ENCODE data around the gene GMDS. TPM values are rescaled to one million over a fixed set of nuclear protein-coding genes. Genes with fewer than 3 reads are reported as not detected.

The GMDS gene
- total RNA-seq, 3 donors from 2014 or later (not counting 1 experiment from before 2014, with no cell fraction given) = 23.6 to 31.0 (median 26.4) TPM

DNA sequence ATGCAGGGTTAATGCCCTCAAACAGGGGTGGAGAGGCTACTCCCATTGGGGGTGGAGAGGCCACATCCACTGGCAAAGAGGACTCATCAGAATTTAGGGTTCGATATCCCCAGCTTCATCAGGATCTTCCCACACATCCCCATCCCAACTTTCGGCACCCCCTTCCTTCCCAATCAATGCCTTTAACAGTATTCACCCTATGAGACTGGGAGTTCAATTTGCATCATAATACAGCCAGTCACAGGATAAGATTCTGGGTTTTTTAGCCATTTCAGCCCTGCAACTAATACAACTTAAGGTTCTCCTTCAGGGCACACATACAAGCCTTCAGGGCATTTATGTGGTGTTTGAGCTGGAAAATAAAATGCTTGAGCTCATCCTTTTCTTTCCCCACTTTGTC lies 80.9 kb downstream of the GMDS start:
- Histone ChIP-seq H3K27ac (ENCODE audit: low read length) (no peak overlapping the region), H3K9me3 (ENCODE audit: control insufficient read depth, insufficient read depth, low read length) (no peaks in the 10 kb centered on the region), H3K4me1 (ENCODE audit: control insufficient read depth, insufficient read depth, low read length) (no peaks in the 10 kb centered on the region), H3K36me3 (ENCODE audit: control insufficient read depth, insufficient read depth, low read length) (no peaks in the 10 kb centered on the region), H3K27me3 (ENCODE audit: control insufficient read depth, insufficient read depth, low read length) (no peaks in the 10 kb centered on the region), H3K4me3 (ENCODE audit: low read length) (no peak overlapping the region)
- H3K27me3 Mint-ChIP-seq (ENCODE audit: low read depth in 2 of 2) = no peaks in the 10 kb centered on the region
- no peaks in the 10 kb centered on the region for H3K9me3 Mint-ChIP-seq
- peaks cover 21 to 24% of the 10 kb centered on the region in 2 donors for H3K4me1 Mint-ChIP-seq
- H3K4me3 Mint-ChIP-seq = no peak overlapping the region
- no peak for DNase-seq
- H3K27ac Mint-ChIP-seq = no peak overlapping the region
- H3K36me3 Mint-ChIP-seq = no peaks in the 10 kb centered on the region
- TF ChIP-seq, protein P1, sequence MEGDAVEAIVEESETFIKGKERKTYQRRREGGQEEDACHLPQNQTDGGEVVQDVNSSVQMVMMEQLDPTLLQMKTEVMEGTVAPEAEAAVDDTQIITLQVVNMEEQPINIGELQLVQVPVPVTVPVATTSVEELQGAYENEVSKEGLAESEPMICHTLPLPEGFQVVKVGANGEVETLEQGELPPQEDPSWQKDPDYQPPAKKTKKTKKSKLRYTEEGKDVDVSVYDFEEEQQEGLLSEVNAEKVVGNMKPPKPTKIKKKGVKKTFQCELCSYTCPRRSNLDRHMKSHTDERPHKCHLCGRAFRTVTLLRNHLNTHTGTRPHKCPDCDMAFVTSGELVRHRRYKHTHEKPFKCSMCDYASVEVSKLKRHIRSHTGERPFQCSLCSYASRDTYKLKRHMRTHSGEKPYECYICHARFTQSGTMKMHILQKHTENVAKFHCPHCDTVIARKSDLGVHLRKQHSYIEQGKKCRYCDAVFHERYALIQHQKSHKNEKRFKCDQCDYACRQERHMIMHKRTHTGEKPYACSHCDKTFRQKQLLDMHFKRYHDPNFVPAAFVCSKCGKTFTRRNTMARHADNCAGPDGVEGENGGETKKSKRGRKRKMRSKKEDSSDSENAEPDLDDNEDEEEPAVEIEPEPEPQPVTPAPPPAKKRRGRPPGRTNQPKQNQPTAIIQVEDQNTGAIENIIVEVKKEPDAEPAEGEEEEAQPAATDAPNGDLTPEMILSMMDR (IDR thresholded peaks at IDR 0.05) = no peak
- ATAC-seq = no peak
- intact Hi-C loops (cut with micrococcal nuclease) = no loop called here
- WGBS (ENCODE audit: insufficient coverage) = 98% methylated on average over 2 of the region's 2 CpGs

- H3K4me1 Mint-ChIP-seq = peaks cover 25 to 36% of the 10 kb centered on the region in 2 donors
- no peak for DNase-seq
- peak overlapping the region in 1 of 2 donors; percentile 35 for H3K27ac Mint-ChIP-seq
- Histone ChIP-seq H3K9me3 (ENCODE audit: control insufficient read depth, insufficient read depth, low read length) (no peaks in the 10 kb centered on the region), H3K27ac (ENCODE audit: low read length) (no peak overlapping the region), H3K4me3 (ENCODE audit: low read length) (no peak overlapping the region), H3K4me1 (ENCODE audit: control insufficient read depth, insufficient read depth, low read length) (no peaks in the 10 kb centered on the region), H3K36me3 (ENCODE audit: control insufficient read depth, insufficient read depth, low read length) (no peaks in the 10 kb centered on the region), H3K27me3 (ENCODE audit: control insufficient read depth, insufficient read depth, low read length) (no peaks in the 10 kb centered on the region)
- intact Hi-C loops (cut with micrococcal nuclease) = no loop called here
- H3K36me3 Mint-ChIP-seq = no peaks in the 10 kb centered on the region
- TF ChIP-seq, protein P1 (IDR thresholded peaks at IDR 0.05) = no peak
- H3K27me3 Mint-ChIP-seq (ENCODE audit: low read depth in 2 of 2) = no peaks in the 10 kb centered on the region
- no peaks in the 10 kb centered on the region for H3K9me3 Mint-ChIP-seq
- ATAC-seq = no peak
- no peak overlapping the region for H3K4me3 Mint-ChIP-seq
- WGBS (ENCODE audit: insufficient coverage) = 71% methylated on average over 1 of the region's 1 CpG
These were observed 83.3 kb downstream of the GMDS start for GRCh38 chr6:2162079-2162445.

DNA sequence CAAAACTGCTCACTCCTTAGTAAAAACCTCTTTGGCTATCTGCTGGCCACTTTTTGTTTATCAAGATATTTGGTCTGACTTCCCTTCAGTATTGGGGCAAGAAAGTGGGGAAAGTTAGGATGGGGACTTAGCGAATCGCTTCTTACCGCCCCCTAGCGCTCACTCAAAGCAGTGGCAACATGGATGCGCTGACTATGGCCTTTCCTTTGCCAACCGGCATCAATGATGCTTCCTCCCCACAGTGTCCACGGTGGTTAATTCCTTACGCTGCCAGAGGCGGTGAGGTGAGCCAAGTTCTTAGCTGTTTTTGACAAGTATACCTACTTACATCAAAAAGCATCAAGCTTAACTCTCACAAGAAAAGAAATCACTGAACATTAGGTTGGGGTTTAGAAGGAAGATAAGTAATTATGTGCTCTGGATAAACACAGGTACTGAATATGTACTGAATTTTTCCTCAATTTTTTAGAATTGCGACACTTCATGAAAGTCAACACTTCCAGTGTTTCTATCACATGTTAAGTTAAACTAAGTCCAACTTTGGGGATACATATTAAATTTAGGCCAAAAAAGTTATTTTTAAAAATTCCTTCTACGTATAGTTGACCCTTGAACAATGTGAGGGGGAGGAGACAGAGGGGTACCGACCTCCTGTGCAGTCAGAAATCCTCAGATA lies 86.7 kb downstream of the GMDS start:
- Mint-ChIP-seq H3K4me3 (no peak overlapping the region), H3K9me3 (no peaks in the 10 kb centered on the region), H3K27me3 (ENCODE audit: low read depth in 2 of 2) (no peaks in the 10 kb centered on the region), H3K4me1 (peaks cover 25 to 31% of the 10 kb centered on the region in 2 donors), H3K36me3 (no peaks in the 10 kb centered on the region), H3K27ac (no peak overlapping the region)
- no peak for ATAC-seq
- H3K27ac ChIP-seq (ENCODE audit: low read length) = no peak overlapping the region
- TF ChIP-seq, protein P1 (IDR thresholded peaks at IDR 0.05) = no peak
- H3K27me3 ChIP-seq (ENCODE audit: control insufficient read depth, insufficient read depth, low read length) = no peaks in the 10 kb centered on the region
- no peaks in the 10 kb centered on the region for H3K9me3 ChIP-seq (ENCODE audit: control insufficient read depth, insufficient read depth, low read length)
- no peaks in the 10 kb centered on the region for H3K4me1 ChIP-seq (ENCODE audit: control insufficient read depth, insufficient read depth, low read length)
- intact Hi-C loops (cut with micrococcal nuclease) = no loop called here
- H3K36me3 ChIP-seq (ENCODE audit: control insufficient read depth, insufficient read depth, low read length) = no peaks in the 10 kb centered on the region
- H3K4me3 ChIP-seq (ENCODE audit: low read length) = no peak overlapping the region
- 98% methylated on average over 10 of the region's 12 CpGs for WGBS (ENCODE audit: insufficient coverage)
- DNase-seq = peak in 1 of 2 donors; percentile 5
